Measurements from ENCODE around the gene CLASP2. TPM values are rescaled to one million over a fixed set of nuclear protein-coding genes. Genes with fewer than 3 reads are reported as not detected.

The CLASP2 gene
- total RNA-seq, 1 experiment from 2014 or later: 58.9 TPM

DNA sequence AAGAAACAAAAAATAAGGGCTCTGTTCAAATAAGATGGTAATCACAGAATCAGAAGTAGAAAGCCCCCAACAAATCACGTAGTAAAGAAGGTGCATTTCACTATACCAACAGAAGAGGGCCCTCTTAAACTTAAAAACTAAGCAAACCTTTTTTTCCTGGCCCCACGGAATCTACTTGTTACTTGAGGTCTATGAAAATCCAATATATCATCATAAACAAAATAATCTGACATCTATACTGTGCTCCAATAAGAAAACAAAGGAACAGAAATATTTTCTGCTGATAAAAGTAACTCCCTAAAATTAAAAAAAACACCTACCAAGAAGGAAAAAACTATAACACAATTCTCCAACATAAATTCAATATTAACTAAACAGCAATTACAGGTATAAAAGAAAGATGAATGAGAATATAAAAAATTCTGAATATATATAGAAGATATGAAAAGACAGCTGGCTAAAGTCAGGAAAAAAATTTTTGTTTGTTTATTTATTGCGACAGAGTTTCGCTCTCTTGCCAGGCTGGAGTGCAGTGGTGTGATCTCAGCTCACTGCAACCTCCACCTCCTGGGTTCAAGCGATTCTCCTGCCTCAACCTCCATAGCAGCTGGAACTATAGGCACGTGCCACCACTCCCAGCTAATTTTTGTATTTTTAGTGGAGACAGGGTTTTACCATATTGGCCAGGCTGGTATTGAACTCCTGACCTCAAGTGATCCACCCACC is 81.8 kb downstream of the CLASP2 start:
- POLR2A ChIA-PET: interaction anchor here (1.2 to 1.5 kb wide), 6 partner anchors 9 to 216 kb away, joined by 4 to 10 read pairs (median 6); no protein-coding TSS in a partner anchor
- no TSS peak for BruUV-seq (replicated peaks)

DNA sequence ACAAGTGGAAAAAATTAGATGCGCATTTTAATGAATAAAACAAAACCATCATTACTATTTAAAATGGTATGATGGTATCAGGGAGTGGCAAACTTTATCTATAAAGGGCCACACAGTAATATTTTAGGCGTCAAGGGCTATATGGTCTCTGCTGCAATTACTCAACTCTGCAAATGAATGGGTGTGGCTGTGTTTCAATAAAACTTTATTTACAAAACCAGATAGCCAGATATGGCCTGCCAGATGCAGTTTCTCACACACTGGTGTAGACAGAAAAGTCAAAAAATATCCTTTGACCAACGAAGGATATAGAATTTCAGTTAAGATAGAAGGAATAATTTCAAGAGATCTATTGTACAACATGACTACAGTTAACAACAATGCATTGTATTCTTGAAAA is 83.8 kb downstream of the CLASP2 start:
- intact Hi-C loops (cut with micrococcal nuclease): loop anchor here (10.0 kb wide), 1 partner anchor 499 kb away; no protein-coding TSS in a partner anchor
- DNase-seq (ENCODE audit: unreplicated experiment): no peak
- H3K4me3 Mint-ChIP-seq (ENCODE audit: unreplicated experiment): no peak overlapping the region
- no peak overlapping the region for H3K27ac Mint-ChIP-seq (ENCODE audit: low read depth, unreplicated experiment)
- H3K9me3 Mint-ChIP-seq (ENCODE audit: unreplicated experiment): no peaks in the 10 kb centered on the region
- CTCF ChIA-PET: interaction anchor here (1.0 to 3.4 kb wide), 9 partner anchors 11 to 157 kb away, joined by 3 to 39 read pairs (median 8); no protein-coding TSS in a partner anchor
- H3K4me1 Mint-ChIP-seq (ENCODE audit: insufficient read depth, unreplicated experiment): peaks cover 5% of the 10 kb centered on the region
- H3K36me3 Mint-ChIP-seq (ENCODE audit: insufficient read depth, unreplicated experiment): peaks cover 16% of the 10 kb centered on the region
- POLR2A ChIA-PET: interaction anchor here (1.0 to 1.3 kb wide), 2 partner anchors 83 to 153 kb away, joined by 5 to 6 read pairs; partner anchors contain the start of gene CLASP2
- H3K27me3 Mint-ChIP-seq (ENCODE audit: insufficient read depth, unreplicated experiment): no peaks in the 10 kb centered on the region
- BruUV-seq (replicated peaks): no TSS peak
- TF ChIP-seq, protein P1, sequence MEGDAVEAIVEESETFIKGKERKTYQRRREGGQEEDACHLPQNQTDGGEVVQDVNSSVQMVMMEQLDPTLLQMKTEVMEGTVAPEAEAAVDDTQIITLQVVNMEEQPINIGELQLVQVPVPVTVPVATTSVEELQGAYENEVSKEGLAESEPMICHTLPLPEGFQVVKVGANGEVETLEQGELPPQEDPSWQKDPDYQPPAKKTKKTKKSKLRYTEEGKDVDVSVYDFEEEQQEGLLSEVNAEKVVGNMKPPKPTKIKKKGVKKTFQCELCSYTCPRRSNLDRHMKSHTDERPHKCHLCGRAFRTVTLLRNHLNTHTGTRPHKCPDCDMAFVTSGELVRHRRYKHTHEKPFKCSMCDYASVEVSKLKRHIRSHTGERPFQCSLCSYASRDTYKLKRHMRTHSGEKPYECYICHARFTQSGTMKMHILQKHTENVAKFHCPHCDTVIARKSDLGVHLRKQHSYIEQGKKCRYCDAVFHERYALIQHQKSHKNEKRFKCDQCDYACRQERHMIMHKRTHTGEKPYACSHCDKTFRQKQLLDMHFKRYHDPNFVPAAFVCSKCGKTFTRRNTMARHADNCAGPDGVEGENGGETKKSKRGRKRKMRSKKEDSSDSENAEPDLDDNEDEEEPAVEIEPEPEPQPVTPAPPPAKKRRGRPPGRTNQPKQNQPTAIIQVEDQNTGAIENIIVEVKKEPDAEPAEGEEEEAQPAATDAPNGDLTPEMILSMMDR (IDR thresholded peaks at IDR 0.05; ENCODE audit: unreplicated experiment): no peak

More for the DNA sequence above, 81.8 kb downstream of the CLASP2 start:
- Mint-ChIP-seq H3K9me3 (ENCODE audit: unreplicated experiment) (no peaks in the 10 kb centered on the region), H3K36me3 (ENCODE audit: insufficient read depth, unreplicated experiment) (peaks cover 16% of the 10 kb centered on the region), H3K27ac (ENCODE audit: low read depth, unreplicated experiment) (peak overlapping the region; percentile 2), H3K4me3 (ENCODE audit: unreplicated experiment) (no peak overlapping the region), H3K4me1 (ENCODE audit: insufficient read depth, unreplicated experiment) (peaks cover 5% of the 10 kb centered on the region), H3K27me3 (ENCODE audit: insufficient read depth, unreplicated experiment) (no peaks in the 10 kb centered on the region)
- TF ChIP-seq, protein P1 (IDR thresholded peaks at IDR 0.05; ENCODE audit: unreplicated experiment): peak; percentile 74
- intact Hi-C loops (cut with micrococcal nuclease): loop anchor here (1.0 to 10.0 kb wide), 4 partner anchors 80 to 501 kb away; no protein-coding TSS in a partner anchor
- DNase-seq (ENCODE audit: unreplicated experiment): peak; percentile 60
- CTCF ChIA-PET: interaction anchor here (0.8 to 2.7 kb wide), 20 partner anchors 9 to 165 kb away, joined by 3 to 45 read pairs (median 5); partner anchors contain the start of gene CLASP2

DNA sequence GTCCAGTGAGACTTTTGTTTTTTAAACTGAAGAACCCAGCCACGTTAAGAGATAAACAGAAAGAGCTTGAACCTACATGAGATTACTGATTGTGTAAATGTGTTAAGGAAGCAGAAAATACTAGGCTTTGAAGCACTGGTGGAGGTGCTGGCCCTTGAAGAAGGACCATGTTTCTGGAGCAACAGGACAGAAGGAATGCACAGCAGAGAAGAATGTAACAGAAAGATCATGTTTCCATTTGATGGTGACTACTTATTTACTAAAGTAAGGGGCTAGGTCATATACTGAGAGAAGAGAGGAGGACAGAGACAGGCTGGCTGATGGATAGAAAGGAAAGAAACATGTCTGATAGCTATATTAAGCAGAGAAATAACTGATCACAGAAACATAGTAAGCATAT is 88.8 kb downstream of the CLASP2 start:
- Mint-ChIP-seq H3K27me3 (ENCODE audit: insufficient read depth, unreplicated experiment) (no peaks in the 10 kb centered on the region), H3K4me1 (ENCODE audit: insufficient read depth, unreplicated experiment) (no peaks in the 10 kb centered on the region), H3K27ac (ENCODE audit: low read depth, unreplicated experiment) (no peak overlapping the region), H3K4me3 (ENCODE audit: unreplicated experiment) (no peak overlapping the region), H3K9me3 (ENCODE audit: unreplicated experiment) (no peaks in the 10 kb centered on the region), H3K36me3 (ENCODE audit: insufficient read depth, unreplicated experiment) (peaks cover 7% of the 10 kb centered on the region)
- DNase-seq (ENCODE audit: unreplicated experiment): no peak
- intact Hi-C loops (cut with micrococcal nuclease): no loop called here
- TF ChIP-seq, protein P1 (IDR thresholded peaks at IDR 0.05; ENCODE audit: unreplicated experiment): no peak
- ChIA-PET POLR2A (interaction anchor here (0.7 to 1.0 kb wide), 3 partner anchors 145 to 169 kb away, joined by 3 to 4 read pairs (median 3); partner anchors contain the start of gene PDCD6IP), CTCF (interaction anchor here (0.7 to 1.9 kb wide), 4 partner anchors 58 to 682 kb away, joined by 3 to 17 read pairs (median 9); no protein-coding TSS in a partner anchor)
- BruUV-seq (replicated peaks): no TSS peak

DNA sequence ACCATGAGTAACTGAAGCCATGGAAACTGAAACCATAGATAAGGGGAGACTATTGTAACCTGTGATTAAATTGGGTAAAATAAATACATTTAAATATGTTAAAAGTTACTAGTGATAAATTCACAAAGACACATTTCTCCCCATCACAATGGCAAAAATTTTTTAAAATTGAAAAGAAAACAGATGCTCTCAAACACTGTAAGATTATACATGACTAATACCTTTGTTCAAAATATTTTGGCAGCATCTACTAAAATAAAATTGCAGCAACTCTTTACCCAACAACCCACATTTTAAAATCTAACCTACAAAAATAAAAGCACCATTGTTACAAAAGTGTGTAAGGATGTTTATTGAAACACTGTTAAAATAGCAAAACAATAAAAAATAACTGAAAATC is 93.3 kb downstream of the CLASP2 start:
- no peak for DNase-seq (ENCODE audit: unreplicated experiment)
- Mint-ChIP-seq H3K4me1 (ENCODE audit: insufficient read depth, unreplicated experiment) (no peaks in the 10 kb centered on the region), H3K9me3 (ENCODE audit: unreplicated experiment) (no peaks in the 10 kb centered on the region), H3K27me3 (ENCODE audit: insufficient read depth, unreplicated experiment) (no peaks in the 10 kb centered on the region), H3K4me3 (ENCODE audit: unreplicated experiment) (no peak overlapping the region), H3K36me3 (ENCODE audit: insufficient read depth, unreplicated experiment) (peaks cover 7% of the 10 kb centered on the region), H3K27ac (ENCODE audit: low read depth, unreplicated experiment) (no peak overlapping the region)
- TF ChIP-seq, protein P1 (IDR thresholded peaks at IDR 0.05; ENCODE audit: unreplicated experiment): no peak
- intact Hi-C loops (cut with micrococcal nuclease): no loop called here
- no TSS peak for BruUV-seq (replicated peaks)
- ChIA-PET POLR2A (no interaction called here), CTCF (no interaction called here)

Data from MCF 10A (cell line).